ENCODE data around the gene MAP7.

GRCh38 chr6:136378888-136379287, 171.3 kb downstream of the MAP7 start:
- TF ChIP-seq EZH2 (IDR thresholded peaks at IDR 0.05; ENCODE audit: low read depth) (no peak), CTCF (conservative IDR thresholded peaks at IDR 0.05) (peak; percentile 60)

Measured in PC-9 (cell line).